Endodermal cell (in vitro differentiated cells): ENCODE measurements around the gene GYPC. TPM values are rescaled to one million over a fixed set of nuclear protein-coding genes. Genes with fewer than 3 reads are reported as not detected.

Experiments
- DNase-seq: peaks from one replicate; pipeline ENCODE4 v3.0.0-alpha.2; 2017
- H3K27ac ChIP-seq: 2 replicates; pipeline ENCODE4 v1.5.1; 2013; ENCODE audit warnings: mild to moderate bottlenecking, low read depth, low read length, moderate library complexity
- H3K27me3 ChIP-seq: 2 replicates; pipeline ENCODE4 v1.6.1; 2013; ENCODE audit warnings: mild to moderate bottlenecking, low read length, moderate library complexity; ENCODE audit not compliant: insufficient read depth, control insufficient read depth, poor library complexity, severe bottlenecking
- H3K36me3 ChIP-seq: 2 replicates; pipeline ENCODE4 v1.7.0; 2013; ENCODE audit warnings: mild to moderate bottlenecking, low read length, moderate library complexity; ENCODE audit not compliant: control insufficient read depth, insufficient read depth
- H3K4me1 ChIP-seq: one replicate; pipeline ENCODE4 v1.7.0; 2013; ENCODE audit warnings: low read length; ENCODE audit not compliant: control insufficient read depth, insufficient read depth
- H3K4me3 ChIP-seq: 2 replicates; pipeline ENCODE4 v1.5.1; 2013; ENCODE audit warnings: mild to moderate bottlenecking, low read length, moderate library complexity
- H3K9ac ChIP-seq: 2 replicates; pipeline ENCODE4 v1.6.1; 2013; ENCODE audit warnings: mild to moderate bottlenecking, low read length, moderate library complexity; ENCODE audit not compliant: poor library complexity, severe bottlenecking; ENCODE audit errors: extremely low read depth
- H3K9me3 ChIP-seq: 2 replicates; pipeline ENCODE4 v1.6.1; 2013; ENCODE audit warnings: mild to moderate bottlenecking, low read length, moderate library complexity; ENCODE audit not compliant: control insufficient read depth
- H3K27ac Mint-ChIP-seq: 2 replicates; pipeline ENCODE4 v1.8.0; 2020; ENCODE audit warnings: mixed read lengths
- H3K27me3 Mint-ChIP-seq: 2 replicates; pipeline ENCODE4 v1.8.0; 2021; ENCODE audit warnings: mild to moderate bottlenecking, mixed read lengths; ENCODE audit not compliant: insufficient read depth
- H3K36me3 Mint-ChIP-seq: 2 replicates; pipeline ENCODE4 v1.8.0; 2020; ENCODE audit warnings: low read depth, mixed read lengths
- H3K4me1 Mint-ChIP-seq: 2 replicates; pipeline ENCODE4 v1.8.0; 2020; ENCODE audit warnings: mixed read lengths
- H3K4me3 Mint-ChIP-seq: 2 replicates; pipeline ENCODE4 v1.8.0; 2020; ENCODE audit warnings: mild to moderate bottlenecking, moderate library complexity, mixed read lengths
- H3K9me3 Mint-ChIP-seq: 2 replicates; pipeline ENCODE4 v1.8.0; 2020; ENCODE audit warnings: mild to moderate bottlenecking, mixed read lengths
- WGBS, 2 experiments: methylation state at CpG; one replicate each; pipeline versions ENCODE4 v1.1.5 to v1.1.7; 2013; ENCODE audit warnings: missing lambda C conversion rate in 2 of 2, mixed read lengths in 1 of 2; ENCODE audit not compliant: insufficient coverage in 1 of 2, insufficient read length in 1 of 2; 5-methylcytosine and 5-hydroxymethylcytosine counted together
- total RNA-seq, 2 donors: library from RNA; stranded (reverse); fragmentation: NEBNext Ultra II Directional in 1 of 2; extraction: Animal tissue kit (Norgen Biotek cat#: 25700) in 1 of 2; gene quantifications; 2 replicates in 1 of 2; 3 replicates in 1 of 2; pipeline ENCODE4 v1.2.1, GENCODE V29; 2021
- TF ChIP-seq, protein P1 (sequence below): fragments of 200-600 bp; sonication (generic); conservative IDR thresholded peaks from 2 replicates; pipeline ENCODE4 v1.5.0; 2021; ENCODE audit warnings: antibody characterized with exemption, mild to moderate bottlenecking

Gene GYPC
- total RNA-seq, 2 donors from 2014 or later, result 15.3 to 23.2 TPM

DNA sequence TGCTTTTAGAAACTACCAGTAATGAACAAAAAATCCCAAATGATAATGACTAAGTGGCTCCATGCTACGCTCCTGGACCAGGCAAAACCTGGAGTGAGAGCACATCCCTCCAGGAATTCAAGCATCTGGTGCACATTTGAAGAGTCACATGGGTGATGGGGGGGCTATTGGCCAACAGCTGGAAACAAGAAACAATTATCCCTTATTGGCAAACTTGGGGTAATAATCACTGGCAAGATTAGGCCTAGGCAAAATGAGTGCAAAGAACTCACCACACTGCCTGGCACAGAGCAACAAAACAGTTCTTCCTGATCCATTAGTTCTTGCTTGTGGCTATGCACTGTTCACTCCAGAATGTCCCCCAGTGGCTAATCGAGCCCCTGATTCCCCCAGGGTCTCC, 66.1 kb downstream of the GYPC start:
- Histone ChIP-seq H3K27ac (no peak overlapping the region), H3K4me3 (no peak overlapping the region), H3K4me1 (no peaks in the 10 kb centered on the region), H3K9ac (no peak overlapping the region), H3K36me3 (no peaks in the 10 kb centered on the region), H3K27me3 (no peaks in the 10 kb centered on the region), H3K9me3 (peaks cover 7% of the 10 kb centered on the region)
- no peaks in the 10 kb centered on the region for H3K36me3 Mint-ChIP-seq
- no peak overlapping the region for H3K4me3 Mint-ChIP-seq
- WGBS, 2 experiments, result 82 to 100% methylated on average over 1 to 2 of the region's 2 CpGs
- H3K4me1 Mint-ChIP-seq, result no peaks in the 10 kb centered on the region
- peaks cover 3% of the 10 kb centered on the region for H3K27me3 Mint-ChIP-seq
- H3K9me3 Mint-ChIP-seq, result peaks cover 9% of the 10 kb centered on the region
- TF ChIP-seq, protein P1, sequence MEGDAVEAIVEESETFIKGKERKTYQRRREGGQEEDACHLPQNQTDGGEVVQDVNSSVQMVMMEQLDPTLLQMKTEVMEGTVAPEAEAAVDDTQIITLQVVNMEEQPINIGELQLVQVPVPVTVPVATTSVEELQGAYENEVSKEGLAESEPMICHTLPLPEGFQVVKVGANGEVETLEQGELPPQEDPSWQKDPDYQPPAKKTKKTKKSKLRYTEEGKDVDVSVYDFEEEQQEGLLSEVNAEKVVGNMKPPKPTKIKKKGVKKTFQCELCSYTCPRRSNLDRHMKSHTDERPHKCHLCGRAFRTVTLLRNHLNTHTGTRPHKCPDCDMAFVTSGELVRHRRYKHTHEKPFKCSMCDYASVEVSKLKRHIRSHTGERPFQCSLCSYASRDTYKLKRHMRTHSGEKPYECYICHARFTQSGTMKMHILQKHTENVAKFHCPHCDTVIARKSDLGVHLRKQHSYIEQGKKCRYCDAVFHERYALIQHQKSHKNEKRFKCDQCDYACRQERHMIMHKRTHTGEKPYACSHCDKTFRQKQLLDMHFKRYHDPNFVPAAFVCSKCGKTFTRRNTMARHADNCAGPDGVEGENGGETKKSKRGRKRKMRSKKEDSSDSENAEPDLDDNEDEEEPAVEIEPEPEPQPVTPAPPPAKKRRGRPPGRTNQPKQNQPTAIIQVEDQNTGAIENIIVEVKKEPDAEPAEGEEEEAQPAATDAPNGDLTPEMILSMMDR, result no peak
- DNase-seq, result no peak
- no peak overlapping the region for H3K27ac Mint-ChIP-seq

DNA sequence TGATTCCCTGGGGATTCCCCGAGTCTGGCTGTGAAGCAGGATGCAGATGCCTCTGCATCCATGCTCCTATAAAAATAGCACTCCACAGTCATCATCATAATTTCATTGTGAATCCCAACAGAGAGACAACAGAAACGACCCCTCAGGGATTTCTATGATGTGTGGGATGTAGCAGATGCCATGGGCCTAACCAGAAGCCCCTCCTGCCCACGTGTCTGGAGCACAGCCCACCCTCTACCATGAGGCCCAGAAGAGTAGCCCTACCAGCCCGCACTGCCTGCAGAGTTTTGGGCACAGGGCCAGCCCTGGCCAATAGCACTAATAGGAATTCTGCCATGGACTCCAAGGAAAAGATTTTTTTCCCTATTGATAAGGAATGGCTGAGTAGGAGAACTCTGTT, 66.6 kb downstream of the GYPC start:
- Mint-ChIP-seq H3K36me3 (no peaks in the 10 kb centered on the region), H3K4me1 (no peaks in the 10 kb centered on the region), H3K9me3 (peaks cover 9% of the 10 kb centered on the region), H3K27me3 (peaks cover 3% of the 10 kb centered on the region), H3K4me3 (no peak overlapping the region), H3K27ac (no peak overlapping the region)
- Histone ChIP-seq H3K4me3 (no peak overlapping the region), H3K9me3 (peaks cover 7% of the 10 kb centered on the region), H3K36me3 (no peaks in the 10 kb centered on the region), H3K27me3 (no peaks in the 10 kb centered on the region), H3K27ac (no peak overlapping the region), H3K9ac (no peak overlapping the region), H3K4me1 (no peaks in the 10 kb centered on the region)
- TF ChIP-seq, protein P1, result no peak
- WGBS, 2 experiments, result 78 to 100% methylated on average over 2 to 4 of the region's 4 CpGs
- no peak for DNase-seq

DNA sequence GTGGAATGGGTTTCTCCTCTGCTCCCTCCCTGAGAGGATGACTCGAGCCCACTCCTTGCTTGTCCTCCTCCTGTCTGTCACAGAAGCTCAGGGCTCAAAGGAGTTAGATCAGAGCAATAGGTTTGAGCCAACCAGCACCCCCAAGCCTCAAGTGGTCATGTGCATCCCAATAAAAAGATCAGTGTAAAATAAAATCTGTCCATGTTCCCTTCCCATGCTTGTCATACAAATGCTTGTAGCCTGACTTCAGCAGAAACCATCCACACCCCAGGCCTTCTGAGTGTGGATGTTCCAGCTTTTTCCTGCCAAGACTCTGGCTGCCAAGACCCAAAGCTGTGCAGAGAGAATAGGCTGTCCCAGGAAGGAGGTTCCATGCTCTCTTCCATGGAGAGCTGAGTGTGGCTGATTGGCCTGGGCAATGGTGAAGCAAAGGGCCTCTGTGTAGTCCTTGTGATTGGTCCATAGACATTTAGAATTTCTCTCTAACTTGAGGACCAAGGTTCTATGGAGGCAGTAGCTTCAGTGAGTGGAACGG, 67.4 kb downstream of the GYPC start:
- Histone ChIP-seq H3K36me3 (no peaks in the 10 kb centered on the region), H3K27me3 (no peaks in the 10 kb centered on the region), H3K4me3 (no peak overlapping the region), H3K4me1 (no peaks in the 10 kb centered on the region), H3K9me3 (peaks cover 7% of the 10 kb centered on the region), H3K9ac (no peak overlapping the region), H3K27ac (no peak overlapping the region)
- Mint-ChIP-seq H3K9me3 (peaks cover 9% of the 10 kb centered on the region), H3K36me3 (no peaks in the 10 kb centered on the region), H3K27ac (no peak overlapping the region), H3K27me3 (no peaks in the 10 kb centered on the region), H3K4me3 (no peak overlapping the region), H3K4me1 (no peaks in the 10 kb centered on the region)
- no peak for DNase-seq
- TF ChIP-seq, protein P1, result no peak
- WGBS, 2 experiments, result 88 to 96% methylated on average over 2 of the region's 2 CpGs
